ENCODE data around the gene KMT5B.

DNA sequence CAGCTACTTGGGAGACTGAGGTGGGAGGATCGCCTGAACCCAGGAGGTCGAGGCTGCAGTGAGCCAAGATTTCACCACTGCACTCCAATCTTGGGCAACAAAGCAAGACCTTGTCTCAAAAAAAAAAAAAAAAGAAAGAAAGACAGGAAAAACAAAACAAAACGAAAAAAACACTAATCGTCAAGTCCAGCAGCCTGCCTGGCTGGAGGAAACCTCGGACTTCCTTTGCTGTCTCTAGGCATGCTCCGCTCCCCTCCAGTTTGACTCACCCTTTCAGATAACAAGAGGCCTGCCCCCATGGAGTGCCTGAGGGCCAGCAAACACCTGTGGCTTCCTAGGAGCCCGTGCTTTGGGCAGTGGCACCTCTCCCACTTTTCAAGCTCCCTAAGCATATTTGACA lies 63.1 kb downstream of the KMT5B start:
- TF ChIP-seq, protein P1, sequence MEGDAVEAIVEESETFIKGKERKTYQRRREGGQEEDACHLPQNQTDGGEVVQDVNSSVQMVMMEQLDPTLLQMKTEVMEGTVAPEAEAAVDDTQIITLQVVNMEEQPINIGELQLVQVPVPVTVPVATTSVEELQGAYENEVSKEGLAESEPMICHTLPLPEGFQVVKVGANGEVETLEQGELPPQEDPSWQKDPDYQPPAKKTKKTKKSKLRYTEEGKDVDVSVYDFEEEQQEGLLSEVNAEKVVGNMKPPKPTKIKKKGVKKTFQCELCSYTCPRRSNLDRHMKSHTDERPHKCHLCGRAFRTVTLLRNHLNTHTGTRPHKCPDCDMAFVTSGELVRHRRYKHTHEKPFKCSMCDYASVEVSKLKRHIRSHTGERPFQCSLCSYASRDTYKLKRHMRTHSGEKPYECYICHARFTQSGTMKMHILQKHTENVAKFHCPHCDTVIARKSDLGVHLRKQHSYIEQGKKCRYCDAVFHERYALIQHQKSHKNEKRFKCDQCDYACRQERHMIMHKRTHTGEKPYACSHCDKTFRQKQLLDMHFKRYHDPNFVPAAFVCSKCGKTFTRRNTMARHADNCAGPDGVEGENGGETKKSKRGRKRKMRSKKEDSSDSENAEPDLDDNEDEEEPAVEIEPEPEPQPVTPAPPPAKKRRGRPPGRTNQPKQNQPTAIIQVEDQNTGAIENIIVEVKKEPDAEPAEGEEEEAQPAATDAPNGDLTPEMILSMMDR (IDR thresholded peaks at IDR 0.05) = no peak
- no peak for TF ChIP-seq POLR2A (IDR thresholded peaks at IDR 0.05)
- TF ChIP-seq EP300 (IDR thresholded peaks at IDR 0.05) = no peak

Measured in ovary (tissue), 3 donors.